GM18519 (cell line): ENCODE data around the gene HMGB3.
"Not testable (repeated sequence)": the region's sequence is repeated elsewhere in the genome, so short reads cannot be mapped to it uniquely, and the experiment has no call there.

Experiments
- ATAC-seq: cut with Tn5 transposase; IDR thresholded peaks from one replicate; pipeline ENCODE4 v1.9.1; 2021; ENCODE audit warnings: mild to moderate bottlenecking, moderate library complexity; ENCODE audit not compliant: unreplicated experiment, low FRiP score

HMGB3 gene

DNA sequence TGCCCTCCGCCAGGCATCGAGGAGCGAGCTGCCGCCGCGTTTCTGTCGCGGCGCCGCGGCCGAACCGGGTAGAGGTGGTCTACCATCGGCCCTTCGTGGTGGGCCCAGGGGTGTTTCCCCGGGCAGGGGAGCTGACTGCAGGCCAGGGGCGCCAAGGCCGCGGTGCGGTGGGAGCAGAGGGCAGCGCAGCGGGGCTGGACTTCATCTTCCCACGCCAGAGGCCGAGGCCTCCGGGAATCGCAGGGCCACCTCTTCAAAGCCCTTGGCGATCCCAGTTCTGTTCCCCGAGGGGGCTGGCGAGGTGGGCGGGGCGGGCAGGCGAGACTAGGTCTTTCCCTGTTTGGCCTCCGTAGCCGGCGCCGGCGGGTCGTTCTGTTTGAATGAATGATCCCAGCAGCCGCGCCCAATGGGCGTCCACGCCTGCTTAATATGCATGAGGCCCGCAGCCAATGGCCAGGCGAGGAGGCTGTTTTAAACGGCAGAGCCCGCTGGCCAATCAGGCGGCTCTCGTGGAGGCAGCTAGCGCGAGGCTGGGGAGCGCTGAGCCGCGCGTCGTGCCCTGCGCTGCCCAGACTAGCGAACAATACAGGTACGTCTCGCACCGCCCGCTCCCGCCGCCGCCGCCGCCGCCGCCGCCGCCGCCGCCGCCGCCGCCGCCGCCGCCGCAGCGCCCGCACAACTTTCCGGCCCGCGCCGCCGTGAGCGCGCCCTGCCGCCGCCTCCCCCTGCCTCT, at the start of gene HMGB3:
Gene HMGB3 (plus strand): TSS at position 548 of the 733 bp plus-strand sequence. CDS start 2,265 bp downstream, outside the sequence.
- peak; percentile 99 for ATAC-seq

DNA sequence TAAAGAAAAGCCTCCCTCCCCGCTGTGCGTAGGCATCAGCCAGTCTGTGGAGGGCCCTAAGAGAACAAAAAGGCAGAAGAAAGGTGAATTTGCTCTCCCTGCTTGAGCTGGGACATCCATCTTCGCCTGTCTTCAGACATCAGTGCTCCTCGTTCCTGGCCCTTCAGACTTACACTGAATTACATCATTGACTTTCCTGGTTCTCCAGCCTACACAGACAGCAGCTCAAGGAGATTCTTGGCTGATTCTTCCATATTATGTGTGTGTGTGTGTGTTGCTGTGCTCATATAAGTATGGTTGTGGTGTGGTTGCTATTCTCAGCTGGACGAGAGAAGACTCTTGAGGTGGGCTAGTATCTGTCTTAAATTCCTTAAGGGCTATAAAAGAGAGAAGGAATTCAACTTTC, 49.2 kb upstream of the HMGB3 start:
- no peak for ATAC-seq

DNA sequence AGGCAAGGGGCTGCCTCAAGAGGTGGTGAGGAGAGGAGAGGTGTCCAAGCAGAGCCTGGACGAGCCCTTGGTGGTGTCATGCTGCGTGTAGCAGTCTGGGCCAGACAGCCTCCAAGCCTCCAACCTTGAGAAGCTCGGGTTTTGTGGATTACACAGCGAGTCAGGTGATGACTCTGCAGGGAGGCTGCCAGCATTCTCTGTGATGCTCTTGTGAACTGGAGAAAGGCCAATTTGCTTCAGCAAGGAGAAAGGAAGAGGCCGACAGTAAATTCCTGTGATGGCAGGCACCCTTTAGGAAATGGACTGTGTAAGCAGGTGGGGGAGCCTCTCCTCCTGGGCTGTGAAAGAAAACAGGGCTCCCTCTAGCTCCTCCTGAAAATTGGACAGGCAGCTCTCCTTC, 48.7 kb upstream of the HMGB3 start:
- no peak for ATAC-seq

DNA sequence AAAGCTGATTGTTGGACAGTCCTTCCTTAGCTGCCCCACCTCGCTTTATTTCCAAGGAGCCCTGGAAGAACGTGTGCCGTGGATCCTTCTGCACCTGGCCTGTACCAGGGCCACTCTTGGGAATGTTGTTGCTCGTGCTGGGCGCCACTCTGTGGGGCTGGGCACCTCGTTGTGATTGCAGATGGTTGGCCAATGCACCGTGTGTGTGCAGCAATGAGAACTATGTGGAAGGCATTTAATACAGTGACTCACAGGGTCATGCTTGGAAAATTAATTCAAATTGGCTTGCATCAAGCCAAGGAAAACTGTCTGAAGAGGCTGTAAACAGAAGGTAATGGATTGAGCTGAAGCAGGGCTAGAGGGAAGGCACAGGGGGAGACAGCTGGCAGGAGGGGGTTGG, 47.7 kb upstream of the HMGB3 start:
- no peak for ATAC-seq

DNA sequence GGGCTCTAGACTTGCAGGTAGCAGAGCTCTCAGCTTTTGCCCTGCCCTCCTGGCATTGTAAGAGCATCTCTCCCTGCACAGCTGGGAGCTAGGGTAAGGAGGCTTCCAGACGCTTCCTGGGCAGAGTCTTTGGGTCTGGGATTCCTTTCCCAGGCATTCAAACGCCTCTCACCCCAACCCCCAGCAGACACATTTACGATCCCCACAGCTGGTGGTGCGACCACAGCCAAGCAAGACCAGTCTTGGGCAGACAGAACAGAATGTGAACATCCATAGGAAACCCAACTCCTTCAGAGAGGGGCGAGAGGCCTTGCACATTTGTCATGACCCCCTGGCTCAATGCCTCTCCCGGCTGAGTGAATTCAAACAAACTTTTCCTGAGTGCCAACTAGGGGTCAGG, 46.6 kb upstream of the HMGB3 start:
- ATAC-seq: no peak

DNA sequence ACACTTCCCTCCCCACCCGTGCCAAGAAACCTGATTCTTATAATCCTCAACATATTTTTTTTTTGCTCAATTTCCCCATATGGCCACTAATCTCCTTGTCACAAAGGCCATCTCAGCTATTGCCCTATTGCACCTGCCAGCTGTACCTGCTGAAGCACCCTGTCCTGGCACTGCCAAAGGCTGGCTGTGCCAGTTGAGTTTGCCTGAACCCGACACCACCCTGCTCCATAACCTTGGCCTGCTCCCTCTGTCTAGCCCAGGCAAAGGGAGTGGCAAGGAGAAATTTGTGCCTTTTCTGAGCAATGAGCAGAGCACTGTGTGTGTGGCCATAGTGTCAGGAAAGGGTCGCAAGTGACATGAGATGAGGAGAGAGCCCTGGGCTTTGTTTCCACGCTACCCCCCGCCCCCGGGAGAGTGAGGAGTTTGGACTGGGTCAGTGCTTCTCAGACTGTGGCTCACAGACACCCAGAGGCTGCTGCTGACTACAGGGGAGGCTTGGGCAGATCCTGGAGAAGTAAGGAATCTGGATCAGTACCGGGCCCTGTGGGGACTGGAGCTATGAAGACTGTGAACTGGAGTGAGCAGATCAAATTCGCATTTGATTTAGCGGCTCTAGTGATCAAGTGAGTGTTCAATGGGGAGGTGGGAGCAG, 42.2 kb upstream of the HMGB3 start:
- no peak for ATAC-seq

DNA sequence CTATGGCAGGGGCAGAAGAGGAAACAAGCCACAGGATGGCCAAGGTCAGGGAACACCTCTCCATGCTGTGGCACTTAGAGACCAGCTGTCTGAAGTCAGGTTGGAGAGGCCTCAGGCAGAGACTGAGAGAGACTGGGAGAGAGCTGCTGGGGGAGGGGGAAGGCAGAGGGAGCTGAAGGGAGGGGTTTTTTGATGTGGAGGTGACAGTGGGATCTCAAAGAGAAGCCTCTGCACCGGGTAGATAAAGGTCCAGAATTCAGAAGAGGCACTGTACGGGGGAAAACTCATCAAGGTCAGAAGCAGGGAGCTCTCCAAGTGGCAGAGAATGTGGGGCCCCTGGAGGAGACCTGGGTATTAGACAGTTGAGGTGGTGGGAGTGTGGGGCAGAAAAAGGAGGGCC, 41.6 kb upstream of the HMGB3 start:
- ATAC-seq: no peak

DNA sequence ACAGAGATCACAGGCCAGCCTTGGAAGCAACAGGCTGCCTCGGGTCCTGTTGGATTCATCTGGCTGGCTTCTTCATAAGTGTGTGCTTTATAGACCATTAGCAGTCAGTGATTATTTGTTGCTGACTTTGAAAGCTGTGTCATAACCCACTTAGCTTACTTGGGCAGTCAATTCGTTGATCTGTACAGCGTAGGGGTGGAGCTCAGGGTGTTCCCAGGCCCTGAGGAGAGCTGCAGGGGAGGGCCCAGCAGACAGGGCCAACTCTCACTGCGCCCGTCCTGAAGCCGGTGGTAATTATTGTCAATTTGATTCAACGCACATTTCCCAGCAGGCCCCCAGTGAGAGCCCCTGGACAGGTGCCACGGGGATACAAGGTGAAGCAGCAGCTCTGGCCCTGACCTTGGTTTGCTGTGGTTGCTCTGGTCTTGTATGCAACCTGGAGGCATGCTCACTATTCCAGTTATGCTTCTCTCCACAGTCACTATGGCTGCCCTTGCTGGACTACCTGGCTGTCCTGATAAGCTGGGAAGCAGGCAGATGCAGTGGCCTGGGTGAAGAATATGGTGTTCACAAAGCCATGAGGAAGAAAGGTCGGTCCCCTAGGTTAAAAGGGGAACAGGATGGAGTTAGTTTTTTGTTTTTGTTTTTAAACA, 40.1 kb upstream of the HMGB3 start:
- ATAC-seq: no peak

DNA sequence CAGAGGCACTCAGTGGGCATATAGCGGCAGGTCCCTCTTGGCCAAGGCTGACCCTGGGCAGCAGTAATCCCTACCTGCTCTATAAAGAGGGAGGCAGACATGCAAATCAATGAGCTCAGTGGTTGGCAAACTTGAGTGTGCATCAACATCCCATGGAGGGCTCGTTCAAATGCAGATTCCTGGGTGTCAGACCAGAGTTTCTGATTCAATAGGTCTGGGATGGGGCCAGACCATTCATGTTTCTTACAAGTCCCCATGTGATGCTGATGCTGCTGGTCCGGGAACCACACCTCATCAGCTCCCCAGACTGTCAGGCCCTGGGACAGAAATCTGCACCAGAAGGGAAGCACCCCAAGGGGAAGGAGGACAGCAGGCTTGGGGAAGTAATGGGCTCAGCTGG, 38.9 kb upstream of the HMGB3 start:
- ATAC-seq: no peak

DNA sequence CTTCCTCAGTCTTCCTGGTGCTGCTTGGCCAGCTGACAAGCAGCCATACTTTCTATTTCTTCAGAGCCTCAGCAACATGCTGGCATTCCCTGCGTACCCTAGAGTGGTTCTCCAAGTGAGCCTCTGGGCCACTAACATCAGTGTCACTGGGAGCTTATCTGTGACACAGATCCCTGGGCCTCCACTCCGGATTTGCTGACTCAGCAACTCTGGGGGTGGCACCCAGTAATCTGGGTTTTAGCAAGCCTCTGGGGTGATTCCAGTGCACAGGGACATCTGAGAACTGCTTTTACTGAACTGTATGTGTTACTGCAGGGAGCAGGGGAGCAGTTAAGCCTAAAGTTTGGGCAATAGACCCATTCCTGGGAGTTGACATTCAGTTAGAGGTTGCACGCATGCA, 28.2 kb upstream of the HMGB3 start:
- ATAC-seq: no peak

DNA sequence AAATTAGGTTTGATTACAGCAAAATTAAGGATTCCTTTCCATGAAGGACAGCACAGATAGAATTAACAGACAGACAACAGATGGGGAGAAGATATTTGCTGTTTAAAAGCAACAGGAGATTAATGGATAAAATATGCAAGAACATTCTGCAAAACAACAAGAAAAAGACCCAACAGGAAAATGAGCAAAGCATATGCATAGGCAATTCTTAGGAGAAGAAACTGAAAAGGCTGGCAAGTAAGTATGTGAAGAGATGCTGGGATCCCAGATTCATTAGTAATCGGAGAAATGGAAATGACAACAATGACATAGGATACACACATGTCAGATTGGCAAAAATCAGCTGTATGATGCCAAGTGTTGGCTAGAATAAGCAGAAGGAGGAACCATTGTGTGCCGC, 27.5 kb upstream of the HMGB3 start:
- ATAC-seq: no peak

DNA sequence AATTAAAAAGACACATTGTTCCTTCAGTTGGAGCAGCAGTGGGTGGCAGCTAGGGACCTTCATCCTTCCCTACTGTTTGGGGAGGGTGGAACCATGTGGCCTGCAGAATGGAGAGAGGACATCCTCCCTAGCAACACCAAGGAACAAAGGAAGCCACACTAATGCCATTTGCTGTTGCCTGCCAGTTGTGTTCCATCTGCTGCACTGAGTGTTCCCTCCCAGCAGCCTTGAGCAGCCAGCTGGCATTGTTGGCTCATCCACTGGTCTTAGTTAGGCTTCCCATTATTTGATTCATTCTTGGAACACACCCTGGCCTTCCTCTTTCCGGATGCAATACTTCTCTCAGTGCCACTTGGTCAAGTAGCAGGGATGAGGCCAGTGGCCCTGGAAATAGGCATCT, 25.0 kb upstream of the HMGB3 start:
- ATAC-seq: no peak

DNA sequence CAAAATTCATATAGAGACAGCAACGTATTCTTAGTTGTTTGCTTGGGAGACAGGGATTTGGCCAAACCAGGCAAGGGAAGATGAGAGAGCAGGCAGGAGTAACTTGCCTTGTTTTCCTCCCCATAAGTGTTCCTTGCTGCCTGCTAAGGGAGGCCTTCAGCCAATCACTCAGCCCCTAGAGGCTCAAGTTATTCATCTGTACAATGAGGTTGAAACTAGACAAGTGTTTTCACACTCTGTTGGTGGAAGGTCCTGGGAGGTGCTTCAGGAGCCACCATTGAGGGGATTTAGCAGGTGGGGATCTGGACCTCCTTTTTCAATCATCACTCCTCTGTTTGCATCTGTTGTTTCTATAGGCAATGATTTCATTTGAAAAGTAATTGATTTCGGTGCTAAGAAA, 23.6 kb upstream of the HMGB3 start:
- no peak for ATAC-seq

DNA sequence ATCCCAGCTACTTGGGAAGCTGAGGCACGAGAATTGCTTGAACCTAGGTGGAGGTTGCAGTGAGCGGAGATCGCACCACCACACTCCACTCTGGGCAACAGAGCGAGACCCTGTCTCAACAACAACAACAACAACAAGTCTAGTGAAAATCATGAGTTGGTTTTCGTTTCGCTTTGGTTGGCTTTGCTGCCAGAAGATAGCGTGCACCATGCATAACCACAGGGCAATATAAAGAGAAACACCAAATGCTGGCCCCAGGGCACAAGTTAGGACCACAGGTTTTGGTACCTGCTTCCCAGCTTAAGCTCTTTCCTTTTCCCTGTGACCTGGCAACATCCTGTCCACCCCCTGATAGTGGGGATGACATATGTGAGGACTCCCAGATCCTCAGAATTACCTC, 21.5 kb upstream of the HMGB3 start:
- ATAC-seq: no peak

DNA sequence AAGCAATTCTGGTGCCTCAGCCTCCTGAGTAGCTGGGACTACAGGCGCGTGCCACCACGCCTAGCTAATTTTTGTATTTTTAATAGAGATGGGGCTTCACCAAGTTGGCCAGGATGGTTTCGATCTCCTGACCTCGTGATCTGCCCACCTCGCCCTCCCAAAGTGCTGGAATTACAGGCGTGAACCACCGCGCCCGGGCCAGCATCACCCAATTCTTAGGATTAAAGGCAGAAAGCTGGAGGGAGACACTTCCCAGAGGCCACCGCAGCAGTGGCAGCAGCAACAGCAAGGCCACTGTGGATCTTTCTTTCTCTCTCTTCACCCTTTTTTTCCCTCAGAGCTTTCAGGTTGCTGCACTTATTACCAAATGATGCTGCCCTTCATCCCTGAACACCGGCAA, 18.7 kb upstream of the HMGB3 start:
- ATAC-seq: not testable (repeated sequence)

DNA sequence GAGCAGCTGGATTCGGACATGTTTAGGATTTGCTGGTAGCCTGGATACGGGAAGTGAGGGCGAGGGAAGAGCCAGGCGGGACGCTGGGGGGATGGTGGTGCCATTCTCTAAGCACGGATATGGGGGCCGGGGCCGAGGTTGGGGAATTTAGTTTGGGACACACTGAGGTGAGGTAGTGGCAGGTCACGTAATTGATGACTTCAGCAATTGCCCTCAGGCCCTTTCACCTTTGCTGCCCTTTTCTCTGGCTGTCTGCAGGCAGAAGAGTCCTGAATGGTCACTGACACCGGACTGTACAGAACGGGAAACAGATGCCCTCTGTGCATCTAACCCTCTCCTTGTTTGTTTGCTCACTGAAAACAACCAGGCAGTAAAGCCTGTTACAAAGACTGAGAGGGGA, 16.9 kb upstream of the HMGB3 start:
- no peak for ATAC-seq

DNA sequence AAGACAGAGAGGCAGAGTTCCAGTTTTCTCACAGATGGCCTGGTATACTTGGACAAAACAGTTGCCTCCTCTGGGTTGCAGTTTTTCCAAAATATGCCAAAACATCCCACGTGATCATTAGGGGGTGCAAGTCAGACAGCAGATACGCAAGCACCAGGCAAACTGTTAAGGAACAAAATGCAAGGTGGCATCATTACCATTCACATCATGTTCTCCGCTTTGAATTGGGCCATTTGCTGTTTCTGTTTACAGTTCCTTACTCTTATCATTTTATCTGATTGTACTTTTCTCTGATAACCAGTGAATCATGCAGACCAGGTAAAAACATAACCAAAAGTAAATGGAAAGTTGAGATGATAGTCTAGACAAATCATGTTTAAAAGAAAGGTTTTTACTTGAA, 16.4 kb upstream of the HMGB3 start:
- no peak for ATAC-seq

DNA sequence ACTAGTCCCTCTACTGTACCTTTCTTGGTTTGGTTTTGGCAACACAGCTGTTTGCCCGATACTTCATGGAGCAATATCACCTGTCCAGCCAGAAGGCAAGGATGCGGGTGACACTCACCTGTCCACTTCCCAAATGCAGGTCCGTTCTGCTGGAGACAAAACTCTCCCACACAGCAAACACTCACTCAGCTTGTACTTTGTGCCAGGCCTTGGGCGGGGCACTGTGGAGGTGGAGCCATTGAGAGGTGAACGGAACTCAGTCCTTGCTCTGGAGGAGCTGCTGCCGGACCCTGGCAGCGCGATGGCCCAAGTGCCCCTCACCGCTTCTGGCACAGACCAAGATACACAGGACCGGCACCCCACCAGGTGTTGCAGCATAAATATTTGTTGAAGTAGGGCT, 15.3 kb upstream of the HMGB3 start:
- no peak for ATAC-seq

DNA sequence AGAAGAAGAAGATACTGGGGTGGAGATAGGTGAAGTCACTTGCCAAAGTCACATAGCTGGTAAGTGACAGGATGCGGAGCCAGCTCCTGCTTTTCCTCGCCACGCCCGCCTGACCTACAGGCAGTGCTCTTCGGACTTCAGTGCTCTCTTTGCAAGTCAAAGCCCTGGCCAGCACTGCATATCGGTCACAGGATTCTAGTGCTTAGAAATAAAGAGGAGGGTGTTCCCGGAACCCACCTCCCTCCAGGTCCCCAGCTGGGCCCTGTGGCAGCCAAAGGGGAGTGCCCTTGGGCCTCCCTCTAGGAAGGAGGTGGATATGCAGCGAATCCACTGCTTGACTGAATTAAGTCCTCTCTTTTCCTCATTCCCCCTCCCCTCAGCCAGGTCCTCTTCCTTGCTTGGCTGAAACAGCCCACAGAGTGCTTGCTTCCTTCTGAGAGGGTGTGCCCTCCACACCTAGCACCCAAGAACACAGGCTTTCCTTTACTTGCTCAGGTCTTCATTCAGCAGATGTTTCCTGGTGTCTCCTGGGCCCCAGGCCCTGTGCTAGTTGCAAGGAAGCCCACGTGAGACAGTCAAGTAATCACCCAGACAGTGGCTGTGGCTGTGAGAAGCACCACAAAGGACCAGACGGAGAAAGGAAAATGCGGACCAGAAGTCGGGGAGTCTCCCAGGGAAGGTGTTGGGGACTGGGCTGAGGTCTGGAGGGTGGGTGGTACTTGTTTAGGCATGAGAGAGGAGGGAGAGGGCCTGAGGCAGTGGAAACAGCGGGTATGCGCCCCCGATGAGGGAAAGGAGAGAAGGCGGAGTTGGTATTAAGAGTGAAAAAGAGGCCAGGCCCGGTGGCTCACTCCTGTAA, 14.0 kb upstream of the HMGB3 start:
- no peak for ATAC-seq

DNA sequence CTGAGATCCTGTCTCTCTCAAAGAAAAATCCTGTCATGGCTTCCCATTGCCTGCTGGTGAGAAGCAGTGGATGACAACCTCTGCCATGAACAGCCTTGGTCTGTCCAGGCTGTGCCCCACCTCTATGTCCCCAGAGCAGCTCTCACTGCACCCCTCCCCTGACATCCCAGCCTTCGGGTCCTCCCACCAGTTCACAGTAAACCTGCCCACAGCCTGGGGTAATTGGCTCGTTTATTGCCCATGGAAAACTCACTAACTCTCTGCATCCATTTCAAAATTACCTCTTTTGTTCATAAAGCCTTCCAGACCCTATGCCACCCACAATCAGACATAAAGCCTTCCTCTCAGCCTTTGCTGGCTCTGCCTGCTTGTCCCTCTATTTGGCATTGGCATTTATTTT, 10.7 kb upstream of the HMGB3 start:
- no peak for ATAC-seq
